ENCODE data around the gene SH3YL1.

The SH3YL1 gene

DNA sequence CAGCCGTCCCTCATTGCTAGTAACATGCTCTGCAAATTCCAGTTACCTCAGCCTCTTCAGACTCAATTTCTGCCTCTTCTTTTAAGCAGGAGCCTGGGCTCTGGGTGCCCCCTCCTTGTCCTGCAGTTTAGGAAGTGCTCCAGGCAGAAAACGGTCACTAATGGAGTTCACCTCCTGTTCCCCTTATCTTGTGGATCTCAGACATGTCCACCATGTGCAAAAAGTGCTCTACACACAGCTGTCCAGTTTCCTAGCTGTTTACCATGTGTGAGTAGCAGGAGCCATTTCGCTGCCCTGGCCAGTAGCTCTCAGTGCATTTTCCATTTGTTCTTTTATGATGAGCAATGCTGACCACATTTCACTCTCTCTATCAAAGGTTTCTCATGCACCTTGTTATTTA, 4.9 kb downstream of the SH3YL1 start:
- no peak for DNase-seq

DNA sequence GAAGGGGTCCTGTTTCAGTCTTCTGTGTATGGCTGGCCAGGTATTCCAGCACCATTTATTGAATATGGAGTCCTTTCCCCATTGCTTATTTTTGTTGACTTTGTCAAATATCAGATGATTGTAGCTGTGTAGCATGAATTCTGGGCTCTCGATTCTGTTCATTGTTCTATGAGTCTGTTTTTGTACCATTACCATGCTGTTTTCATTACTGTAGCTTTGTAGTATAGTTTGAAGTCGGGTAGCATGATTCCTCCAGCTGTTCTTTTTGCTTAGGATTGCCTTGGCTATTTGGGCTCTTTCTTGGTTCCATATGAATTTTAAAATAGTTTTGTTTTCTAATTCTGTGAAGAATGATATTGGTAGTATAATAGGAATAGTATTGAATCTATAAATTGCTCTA, 6.0 kb downstream of the SH3YL1 start:
- DNase-seq = no peak

DNA sequence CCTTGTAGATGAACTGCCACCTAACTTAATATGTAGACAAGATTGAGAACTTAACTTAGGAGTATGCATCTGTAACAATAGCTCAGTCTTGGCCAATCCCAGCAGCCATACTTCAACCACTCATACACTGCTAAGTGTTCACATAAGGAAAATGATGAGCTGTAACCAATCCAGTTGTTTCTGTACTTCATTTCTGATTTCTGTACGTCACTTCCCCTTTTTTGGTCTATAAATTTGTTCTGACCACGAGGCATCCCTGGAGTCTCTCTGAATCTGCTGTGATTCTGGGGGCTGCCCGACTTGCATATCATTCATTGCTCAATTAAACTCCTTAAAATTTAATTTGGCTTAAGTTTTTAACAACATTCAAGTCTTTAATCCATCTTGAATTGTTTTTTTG, 6.4 kb downstream of the SH3YL1 start:
- DNase-seq = no peak

DNA sequence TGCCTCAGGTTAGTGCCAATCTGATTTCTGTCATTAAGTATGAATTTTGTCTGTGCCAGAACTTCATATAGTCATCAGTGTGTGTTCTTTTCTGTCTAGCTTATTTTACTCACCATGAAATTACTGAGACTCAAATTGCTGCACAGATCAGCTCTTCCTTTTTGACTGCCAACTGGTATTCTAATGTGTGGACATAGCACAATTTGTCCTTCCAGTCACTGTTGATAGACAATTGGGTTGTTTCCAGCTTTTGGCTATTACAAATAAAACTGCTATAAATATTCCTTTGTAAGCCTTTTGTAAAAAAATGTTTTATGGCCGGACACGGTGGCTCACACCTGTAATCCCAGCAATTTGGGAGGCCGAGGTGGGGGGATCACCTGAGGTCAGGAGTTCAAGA, 7.7 kb downstream of the SH3YL1 start:
- no peak for DNase-seq

DNA sequence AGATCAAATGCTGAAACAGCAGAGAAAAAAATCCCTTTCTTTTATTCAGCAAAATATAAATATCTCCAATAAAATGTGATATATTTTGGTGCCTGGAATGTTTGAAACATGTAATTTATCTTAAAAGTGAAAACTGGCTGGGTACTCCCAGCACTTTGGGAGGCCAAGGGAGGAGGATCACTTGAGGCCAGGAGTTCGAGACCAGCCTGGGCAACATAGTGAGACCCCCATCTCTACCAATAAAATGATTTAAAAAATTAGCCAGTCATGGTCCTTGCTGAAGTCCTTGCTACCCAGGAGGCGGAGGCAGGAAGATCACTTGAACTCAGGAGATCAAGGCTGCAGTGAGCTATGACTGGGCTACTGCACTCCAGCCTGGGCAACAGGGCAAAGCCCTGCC, 8.6 kb downstream of the SH3YL1 start:
- no peak for DNase-seq

DNA sequence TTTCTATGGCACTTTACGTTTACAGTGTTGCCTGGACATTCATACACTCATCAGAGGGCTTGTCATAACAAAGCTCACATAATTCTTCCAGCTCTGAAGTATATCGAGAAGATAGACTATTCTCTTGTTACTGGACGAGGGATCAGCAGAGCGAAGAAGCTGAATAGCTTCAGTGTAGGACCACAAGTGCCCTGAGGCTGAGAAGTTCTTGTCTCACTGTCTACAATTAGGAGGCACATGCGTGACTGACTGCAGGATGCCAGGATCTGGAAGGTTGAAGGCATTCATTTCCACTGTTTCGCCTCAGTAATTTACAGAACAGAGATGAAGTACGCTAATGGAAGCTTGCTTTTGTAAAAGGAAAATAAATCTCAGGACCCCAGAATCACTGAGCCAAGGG, 9.6 kb downstream of the SH3YL1 start:
- no peak for DNase-seq

DNA sequence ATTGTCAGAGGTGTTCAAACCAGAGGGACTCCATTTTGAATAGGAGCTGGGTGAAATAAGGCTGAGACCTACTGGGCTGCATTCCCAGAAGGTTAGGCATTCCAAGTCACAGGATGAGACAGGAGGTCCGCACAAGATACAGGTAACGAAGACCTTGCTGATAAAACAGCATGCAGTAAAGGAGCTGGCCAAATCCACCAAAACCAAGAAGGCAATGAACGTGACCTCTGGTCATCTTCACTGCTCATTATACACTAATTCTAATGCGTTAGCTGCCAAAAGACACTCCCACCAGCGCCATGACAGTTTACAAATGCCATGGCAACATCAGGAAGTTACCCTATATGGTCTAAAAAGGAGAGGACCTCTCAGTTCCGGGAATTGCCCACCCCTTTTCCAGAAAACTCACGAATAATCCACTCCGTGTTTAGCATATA, 10.6 kb downstream of the SH3YL1 start:
- no peak for DNase-seq

DNA sequence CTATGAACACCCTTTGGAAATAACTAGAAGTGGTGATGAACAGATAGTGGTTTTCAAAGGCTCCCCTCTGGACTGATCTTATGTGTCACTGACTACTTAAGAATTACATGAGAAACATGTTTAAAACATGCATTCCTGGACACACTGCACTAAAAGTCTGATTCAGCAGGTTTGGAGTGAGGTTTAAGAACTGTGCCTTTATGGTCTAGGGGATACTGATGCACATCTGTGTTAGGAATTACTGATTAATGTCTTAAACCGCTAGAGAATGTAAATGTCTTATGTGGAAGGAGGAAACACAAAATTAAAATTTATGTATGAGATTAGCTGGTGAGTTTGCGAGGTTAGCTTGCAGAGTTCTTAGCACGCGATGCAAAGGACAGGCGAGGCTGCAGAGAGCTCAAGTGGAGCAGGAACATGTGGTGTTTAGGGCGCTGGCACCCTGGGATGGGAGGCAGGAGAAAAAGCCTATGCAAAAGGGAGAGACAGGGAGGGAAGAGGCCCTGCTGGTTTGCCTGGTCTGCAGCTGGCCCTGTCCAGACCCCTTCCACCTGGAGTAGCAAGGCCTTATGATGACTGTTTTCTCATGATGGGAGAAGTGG, 11.7 kb downstream of the SH3YL1 start:
- no peak for DNase-seq

DNA sequence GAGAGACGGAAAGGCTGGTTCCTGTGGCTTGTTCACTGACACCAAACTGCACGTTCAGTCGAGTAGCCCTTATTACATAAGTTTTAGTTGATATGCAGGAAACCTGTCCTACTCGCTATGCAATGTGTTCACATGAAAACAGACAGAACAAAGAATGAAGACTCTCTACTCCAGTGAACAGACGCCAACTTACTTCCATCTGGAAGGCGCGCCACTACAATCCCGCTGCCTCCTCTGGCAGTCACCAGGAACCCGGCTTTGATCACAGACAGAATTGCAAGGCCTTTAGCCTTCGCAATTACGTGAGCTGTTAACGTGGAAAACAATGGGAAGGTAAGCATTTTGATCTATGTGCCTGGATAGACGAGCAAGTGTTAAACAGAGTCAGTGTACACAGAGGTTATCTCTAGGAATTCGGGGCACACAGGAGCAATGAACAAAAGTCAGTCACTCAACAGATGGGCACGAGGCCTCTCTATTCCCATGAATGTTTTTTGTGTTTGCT, 14.2 kb downstream of the SH3YL1 start:
- DNase-seq = no peak

DNA sequence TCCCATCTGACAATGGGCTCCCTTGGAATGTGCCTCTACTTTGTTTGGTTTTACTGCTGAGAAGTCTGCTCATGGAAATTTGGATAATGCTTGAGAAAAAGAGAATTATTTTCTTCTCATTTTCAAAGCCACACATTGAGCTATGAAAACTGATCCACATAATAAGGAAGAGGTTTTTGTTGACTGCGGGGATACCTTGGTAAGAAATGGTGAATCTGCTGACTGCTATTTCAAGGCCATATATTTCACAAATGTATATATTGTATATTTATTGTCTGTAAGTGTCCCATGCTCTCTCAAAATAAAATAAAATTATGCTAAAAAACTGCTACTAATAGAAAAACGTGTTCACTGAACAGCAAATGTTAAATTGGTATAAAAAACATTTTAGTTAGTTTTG, 15.1 kb downstream of the SH3YL1 start:
- no peak for DNase-seq

DNA sequence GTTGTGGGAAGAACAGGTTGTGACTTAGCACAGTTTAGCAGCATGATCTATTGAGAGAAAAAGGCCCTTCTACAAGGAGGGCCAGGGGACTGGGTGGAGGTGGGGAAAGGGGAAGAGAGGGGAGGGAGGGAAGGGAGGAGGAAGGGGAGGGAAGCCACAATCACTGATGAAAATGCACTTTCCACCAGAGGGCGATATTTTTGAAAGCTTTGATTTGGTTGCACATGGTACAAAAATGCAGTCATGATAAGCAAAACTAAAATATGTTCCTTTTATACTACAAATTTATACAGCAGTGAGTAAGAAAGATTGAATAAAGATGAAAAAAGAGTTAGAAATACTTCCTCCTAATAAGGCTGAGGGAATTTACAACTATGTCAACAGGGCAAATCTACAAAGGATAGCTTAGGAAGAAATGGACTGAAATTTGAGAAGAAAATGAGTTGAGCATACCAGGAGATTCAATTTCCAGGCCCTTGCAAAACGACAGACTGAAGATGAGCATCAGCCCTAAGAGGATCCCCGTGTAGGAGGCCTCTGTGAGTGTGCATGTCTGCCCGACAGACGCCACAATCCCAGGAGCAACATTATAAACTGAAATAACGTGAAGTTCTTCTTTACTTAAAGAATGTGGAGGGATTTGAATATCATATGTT, 17.2 kb downstream of the SH3YL1 start:
- DNase-seq = peak in 3 of 51 donors; percentile 9 to 15 (median 12)

DNA sequence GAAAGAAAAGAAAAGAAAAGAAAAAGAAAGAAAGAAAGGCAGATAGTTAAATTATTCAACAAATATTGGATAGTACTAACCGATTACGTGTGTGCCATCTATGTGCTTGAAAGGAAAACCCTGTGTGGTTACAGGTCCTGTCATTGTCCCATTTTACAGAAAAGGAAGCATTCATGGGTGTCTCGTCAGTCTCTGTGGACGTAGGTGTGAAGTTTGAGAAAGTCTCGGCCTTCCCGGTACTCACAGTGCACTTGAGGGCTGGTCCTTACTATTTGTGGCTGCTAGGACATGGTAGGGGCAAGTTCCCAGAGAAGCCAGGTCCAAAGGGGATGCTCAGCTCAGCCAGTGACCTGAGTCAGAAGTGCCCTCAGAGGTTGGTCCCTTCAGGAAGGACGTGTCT, 19.3 kb downstream of the SH3YL1 start:
- DNase-seq = no peak

DNA sequence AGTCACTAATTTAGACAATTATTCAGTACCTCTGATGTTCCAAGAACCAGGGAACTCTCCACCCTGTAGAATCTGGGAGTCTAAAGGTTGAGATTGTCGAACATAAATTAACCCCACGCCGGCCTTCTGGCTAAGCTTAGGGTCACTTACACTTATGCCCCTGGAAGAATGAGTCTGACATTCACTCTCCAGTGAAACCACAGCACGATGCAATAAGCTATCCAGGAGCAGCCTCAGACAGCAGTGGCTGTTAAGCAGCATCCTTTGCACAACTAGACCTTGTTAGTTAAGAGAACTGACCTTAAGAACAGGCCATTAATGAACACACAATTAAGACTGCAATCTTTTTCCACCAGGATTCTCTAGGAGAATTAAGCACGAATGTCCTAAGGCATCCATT, 25.0 kb downstream of the SH3YL1 start:
- peak in 1 of 51 donors; percentile 34 for DNase-seq

DNA sequence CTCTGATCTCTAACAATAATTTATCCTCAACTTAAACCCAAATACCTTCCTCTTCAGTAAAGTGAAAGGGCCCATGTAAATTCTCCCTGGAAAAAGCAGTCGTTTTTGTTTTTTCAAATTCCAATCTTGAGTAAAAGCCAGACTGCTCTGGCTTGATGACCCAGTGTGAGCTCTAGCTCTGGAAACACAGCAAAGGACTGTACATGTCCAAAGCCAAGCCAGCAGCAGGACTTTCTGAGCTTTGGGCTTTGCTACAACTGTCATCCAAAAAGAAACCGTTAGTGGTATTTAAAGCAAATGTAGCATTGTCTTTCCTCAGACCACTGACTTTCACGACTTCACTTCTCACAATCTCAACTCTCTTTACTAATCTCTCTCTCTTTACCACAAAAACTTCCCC, 25.4 kb downstream of the SH3YL1 start:
- peak in 2 of 51 donors; percentile 18 to 34 for DNase-seq

DNA sequence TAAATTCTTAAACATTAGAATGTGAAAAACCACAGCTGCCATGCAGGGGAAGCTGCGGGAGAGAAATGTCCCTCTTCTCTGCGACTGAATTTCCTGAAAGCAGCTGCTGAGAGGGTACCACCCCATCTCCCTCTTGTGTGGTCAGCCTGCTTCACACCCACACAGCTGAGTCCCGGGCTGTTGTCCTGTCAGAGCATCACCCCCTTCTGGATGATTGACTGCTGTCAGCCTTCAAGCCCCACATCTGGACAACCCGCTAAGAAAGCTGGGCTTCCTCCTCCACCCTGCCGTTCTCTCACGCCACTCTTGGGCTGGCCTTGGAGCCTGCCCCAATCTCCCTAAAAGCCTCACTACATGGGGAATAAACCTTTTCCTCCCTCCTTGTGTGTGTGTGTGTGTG, 26.0 kb downstream of the SH3YL1 start:
- peak in 9 of 51 donors; percentile 10 to 73 (median 28) for DNase-seq

DNA sequence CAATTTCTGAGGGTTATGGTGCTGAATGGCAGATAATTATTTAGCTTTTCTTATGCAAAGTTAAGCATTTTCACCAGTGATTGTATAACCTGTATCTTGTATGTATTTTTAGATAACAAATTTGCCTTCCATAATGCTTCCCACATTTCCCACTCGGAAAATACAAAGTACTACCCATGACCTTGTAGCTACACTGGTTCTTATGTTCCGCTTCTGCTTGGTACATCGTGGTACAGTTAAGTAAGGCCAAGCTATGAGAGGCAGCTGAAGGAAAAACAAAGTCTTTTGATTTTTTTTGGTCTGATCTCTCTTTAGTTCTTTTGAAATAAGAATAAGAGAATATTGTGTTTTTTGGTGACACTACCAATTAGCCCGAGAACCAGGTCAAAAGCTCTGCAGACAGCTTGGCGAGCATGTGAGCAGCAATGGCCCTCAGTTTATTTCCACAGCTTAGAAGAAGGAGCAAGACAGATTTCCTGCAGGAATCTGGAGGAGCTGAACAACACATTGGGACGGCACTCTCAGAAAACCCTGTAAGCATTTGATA, 26.8 kb downstream of the SH3YL1 start:
- DNase-seq = peak in 3 of 51 donors; percentile 11 to 47 (median 38)

DNA sequence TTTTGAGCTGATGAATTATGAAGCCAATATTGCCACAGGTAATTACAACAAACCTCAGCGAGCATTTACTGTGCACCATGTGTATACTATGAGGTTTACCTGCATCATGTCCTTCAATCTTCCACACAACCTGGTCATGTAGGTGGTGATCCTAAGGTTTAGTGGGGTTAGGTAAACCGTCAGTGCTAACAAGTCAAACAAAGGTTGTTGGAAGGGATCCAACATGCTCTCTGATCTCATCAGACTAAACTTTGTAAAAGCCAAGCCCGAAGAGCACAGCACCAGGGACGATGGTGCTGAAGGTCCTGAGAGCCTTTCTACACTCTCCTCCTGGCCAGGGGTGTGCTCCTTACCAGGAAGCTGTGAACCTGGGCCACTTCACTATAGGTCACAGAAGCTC, 29.4 kb downstream of the SH3YL1 start:
- no peak for DNase-seq

DNA sequence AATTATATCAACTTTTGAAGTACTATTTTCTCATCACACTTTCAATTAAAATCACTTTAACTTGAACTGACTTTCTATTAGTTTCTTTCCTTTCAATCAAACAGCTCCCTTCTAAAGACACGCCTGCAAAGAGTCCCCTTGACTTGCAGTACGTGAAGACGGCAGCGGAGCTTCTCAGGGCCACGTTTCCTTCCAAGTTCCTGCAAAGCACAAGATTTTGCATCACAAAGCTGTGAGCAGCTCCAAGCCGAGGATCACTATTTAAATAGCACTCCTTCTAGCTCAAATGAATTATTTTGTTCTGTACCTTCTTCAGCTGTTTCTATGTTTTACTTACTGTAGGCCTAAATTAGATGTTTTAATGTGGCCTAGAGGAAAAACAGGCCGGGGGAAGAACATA, 30.8 kb downstream of the SH3YL1 start:
- no peak for DNase-seq

DNA sequence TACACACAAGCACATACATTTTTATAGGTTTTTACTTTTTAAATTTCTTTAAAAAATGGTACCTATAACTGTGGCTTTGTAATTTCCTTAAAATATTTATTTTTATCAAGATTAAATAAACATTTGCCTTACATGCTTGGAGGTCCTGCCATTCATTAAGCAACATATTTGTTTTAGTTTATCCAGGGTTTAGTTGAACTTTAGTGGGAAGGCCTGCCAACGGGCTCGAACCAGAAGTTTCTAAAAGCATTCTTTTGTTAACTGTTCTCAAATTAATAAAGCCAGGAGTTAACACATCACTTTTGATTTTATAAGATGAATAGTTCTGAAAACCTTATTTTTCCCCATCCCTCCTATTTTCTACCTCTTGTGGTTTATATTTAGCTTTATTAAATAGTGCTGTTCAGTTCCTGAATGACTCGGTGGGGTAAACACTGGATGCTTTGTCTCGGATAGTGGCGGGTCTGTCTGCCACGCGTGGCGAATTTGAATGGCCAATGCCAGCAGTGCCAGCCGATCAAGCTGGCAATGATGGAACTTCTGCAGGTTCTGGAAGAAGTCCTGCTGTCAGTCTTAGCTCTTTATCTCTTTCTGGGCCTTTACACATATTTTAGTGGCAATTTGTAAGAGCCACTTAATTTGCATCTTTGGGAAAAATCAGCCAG, 32.2 kb downstream of the SH3YL1 start:
- DNase-seq = peak in 37 of 51 donors; percentile 8 to 82 (median 51)

DNA sequence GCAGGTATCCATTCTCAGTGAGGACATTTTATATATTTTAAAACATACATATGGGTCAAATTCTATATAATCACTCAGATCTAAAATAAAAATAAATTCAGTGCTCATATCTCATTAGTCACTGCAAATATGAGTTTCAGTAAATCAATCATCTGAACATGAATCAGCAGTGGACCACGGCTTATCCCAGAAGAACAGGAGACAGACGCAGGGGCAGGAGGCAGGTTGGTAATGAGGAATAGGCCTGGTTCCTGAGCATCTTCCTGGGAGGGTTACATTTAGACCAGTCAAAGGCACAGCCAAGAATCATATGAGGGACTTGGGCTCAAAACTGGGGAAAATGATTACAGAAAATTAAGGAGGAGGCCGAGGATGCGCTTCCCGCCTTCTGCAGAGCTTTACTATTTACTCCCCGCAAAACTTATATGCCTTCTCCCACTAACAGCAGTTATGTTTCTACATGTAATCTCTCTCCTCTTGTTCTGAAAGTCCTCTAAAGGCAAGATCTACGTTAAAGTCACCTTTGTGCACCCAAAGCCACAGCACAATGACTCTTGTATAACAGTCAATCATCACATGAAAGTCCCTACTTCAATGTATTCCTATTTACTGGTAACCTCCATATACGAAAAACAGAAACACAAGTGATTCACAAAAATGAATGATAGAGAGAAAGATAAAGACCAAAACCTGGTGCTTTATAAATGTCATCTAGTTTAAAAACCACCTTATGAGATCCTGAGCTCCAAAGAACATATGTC, 35.1 kb downstream of the SH3YL1 start:
- no peak for DNase-seq

DNA sequence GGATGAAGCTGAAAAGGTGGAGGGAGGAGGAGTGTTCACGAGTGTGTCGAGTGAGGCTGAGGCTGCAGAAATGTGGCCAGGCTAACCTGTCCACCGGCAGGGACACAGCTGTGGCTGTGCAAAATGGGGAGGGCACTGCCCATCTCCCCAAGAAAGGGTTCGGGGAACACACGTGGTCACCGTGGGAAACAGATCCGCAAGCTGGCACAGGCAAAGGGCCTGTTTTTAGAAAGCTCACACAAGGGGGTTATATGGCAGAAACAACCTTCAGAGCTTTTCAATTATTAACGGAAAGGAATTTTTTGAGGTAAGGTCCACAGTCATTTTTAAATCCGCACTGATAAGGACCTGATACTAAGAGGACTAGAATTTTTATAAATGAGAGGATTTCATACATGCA, 35.7 kb downstream of the SH3YL1 start:
- DNase-seq = no peak

Measured in hypothalamus (tissue), 51 donors.